Vagina (tissue), 2 donors: ENCODE data around the gene BRSK2.

Experiments
- POLR2A ChIP-seq, 2 donors: fragments of 450-650 bp; IDR thresholded peaks; one replicate each; pipeline ENCODE4 v1.6.1; 2017; ENCODE audit warnings: antibody characterized with exemption in 2 of 2, mild to moderate bottlenecking in 2 of 2, moderate library complexity in 2 of 2
- POLR2AphosphoS5 ChIP-seq, 2 donors: sonication (generic); formaldehyde crosslinking; IDR thresholded peaks; one replicate each; pipeline ENCODE4 v1.9.0; 2017; ENCODE audit warnings: antibody characterized with exemption in 2 of 2, mild to moderate bottlenecking in 2 of 2, low read depth in 1 of 2; ENCODE audit not compliant: insufficient read depth in 1 of 2
- TF ChIP-seq, protein P1 (sequence below), 3 experiments: fragments of 450-650 bp in 2 of 3; fragments of 200-600 bp in 1 of 3; sonication (generic) in 1 of 3; IDR thresholded peaks; one replicate each; pipeline ENCODE4 v1.5.1; 2017 to 2019; ENCODE audit warnings: antibody characterized with exemption in 3 of 3, mild to moderate bottlenecking in 2 of 3, moderate library complexity in 2 of 3

GRCh38 chr11:1442807-1443366, 53.2 kb downstream of the BRSK2 start:
- TF ChIP-seq POLR2AphosphoS5 (IDR thresholded peaks at IDR 0.05; ENCODE audit: insufficient read depth in 1 of 2, low read depth in 1 of 2) (no peak), POLR2A (IDR thresholded peaks at IDR 0.05) (no peak)
- TF ChIP-seq, protein P1, sequence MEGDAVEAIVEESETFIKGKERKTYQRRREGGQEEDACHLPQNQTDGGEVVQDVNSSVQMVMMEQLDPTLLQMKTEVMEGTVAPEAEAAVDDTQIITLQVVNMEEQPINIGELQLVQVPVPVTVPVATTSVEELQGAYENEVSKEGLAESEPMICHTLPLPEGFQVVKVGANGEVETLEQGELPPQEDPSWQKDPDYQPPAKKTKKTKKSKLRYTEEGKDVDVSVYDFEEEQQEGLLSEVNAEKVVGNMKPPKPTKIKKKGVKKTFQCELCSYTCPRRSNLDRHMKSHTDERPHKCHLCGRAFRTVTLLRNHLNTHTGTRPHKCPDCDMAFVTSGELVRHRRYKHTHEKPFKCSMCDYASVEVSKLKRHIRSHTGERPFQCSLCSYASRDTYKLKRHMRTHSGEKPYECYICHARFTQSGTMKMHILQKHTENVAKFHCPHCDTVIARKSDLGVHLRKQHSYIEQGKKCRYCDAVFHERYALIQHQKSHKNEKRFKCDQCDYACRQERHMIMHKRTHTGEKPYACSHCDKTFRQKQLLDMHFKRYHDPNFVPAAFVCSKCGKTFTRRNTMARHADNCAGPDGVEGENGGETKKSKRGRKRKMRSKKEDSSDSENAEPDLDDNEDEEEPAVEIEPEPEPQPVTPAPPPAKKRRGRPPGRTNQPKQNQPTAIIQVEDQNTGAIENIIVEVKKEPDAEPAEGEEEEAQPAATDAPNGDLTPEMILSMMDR (IDR thresholded peaks at IDR 0.05): no peak
